ENCODE results near the gene AOX1. TPM values are rescaled to one million over a fixed set of nuclear protein-coding genes. Genes with fewer than 3 reads are reported as not detected.

AOX1 gene
- total RNA-seq, 1 experiment from 2014 or later: 0.45 TPM

DNA sequence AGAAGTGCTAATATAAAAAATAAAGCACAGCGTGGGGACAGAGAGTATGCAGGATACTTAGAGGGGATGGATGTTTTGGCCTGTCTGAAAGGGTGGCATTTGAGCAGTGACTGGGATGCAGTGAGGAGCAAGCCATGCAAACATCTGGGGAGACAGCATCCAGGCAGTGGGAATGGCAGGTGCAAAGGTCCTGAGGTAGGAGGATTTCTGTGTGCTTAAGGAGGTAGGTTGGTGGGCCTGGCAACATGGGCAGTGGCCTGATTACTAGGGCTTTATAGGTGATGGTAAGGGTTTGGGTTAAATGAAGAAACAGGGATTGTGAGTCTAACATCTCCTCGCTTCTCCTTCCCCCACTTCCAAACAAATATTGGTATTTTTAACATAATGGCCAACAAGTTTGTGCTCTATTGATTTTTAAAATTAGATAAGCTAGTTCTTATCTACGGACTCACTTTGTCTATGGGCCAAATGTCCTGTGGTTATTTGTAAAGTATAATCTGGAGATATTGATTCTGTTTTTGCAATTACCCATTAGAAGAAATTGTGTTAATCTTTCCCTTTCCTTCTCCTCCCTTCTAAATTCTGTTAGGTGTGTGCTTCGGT, 2.4 kb downstream of the AOX1 start:
- intact Hi-C loops (cut with micrococcal nuclease; ENCODE audit: unreplicated experiment): no loop called here
- no peak for DNase-seq
- no peaks in the 10 kb centered on the region for H3K9me3 Mint-ChIP-seq (ENCODE audit: low read depth, unreplicated experiment)
- peaks cover 40% of the 10 kb centered on the region for H3K27me3 Mint-ChIP-seq (ENCODE audit: unreplicated experiment)
- peaks cover 16% of the 10 kb centered on the region for H3K36me3 Mint-ChIP-seq (ENCODE audit: insufficient read depth, unreplicated experiment)
- no TSS peak for BruUV-seq (replicated peaks)
- peaks cover 25% of the 10 kb centered on the region for H3K4me1 Mint-ChIP-seq (ENCODE audit: low read depth, unreplicated experiment)
- no peak overlapping the region for H3K27ac Mint-ChIP-seq (ENCODE audit: unreplicated experiment)
- no peak overlapping the region for H3K4me3 Mint-ChIP-seq (ENCODE audit: low read depth, unreplicated experiment)
- CTCF ChIA-PET: no interaction called here
- TF ChIP-seq, protein P1, sequence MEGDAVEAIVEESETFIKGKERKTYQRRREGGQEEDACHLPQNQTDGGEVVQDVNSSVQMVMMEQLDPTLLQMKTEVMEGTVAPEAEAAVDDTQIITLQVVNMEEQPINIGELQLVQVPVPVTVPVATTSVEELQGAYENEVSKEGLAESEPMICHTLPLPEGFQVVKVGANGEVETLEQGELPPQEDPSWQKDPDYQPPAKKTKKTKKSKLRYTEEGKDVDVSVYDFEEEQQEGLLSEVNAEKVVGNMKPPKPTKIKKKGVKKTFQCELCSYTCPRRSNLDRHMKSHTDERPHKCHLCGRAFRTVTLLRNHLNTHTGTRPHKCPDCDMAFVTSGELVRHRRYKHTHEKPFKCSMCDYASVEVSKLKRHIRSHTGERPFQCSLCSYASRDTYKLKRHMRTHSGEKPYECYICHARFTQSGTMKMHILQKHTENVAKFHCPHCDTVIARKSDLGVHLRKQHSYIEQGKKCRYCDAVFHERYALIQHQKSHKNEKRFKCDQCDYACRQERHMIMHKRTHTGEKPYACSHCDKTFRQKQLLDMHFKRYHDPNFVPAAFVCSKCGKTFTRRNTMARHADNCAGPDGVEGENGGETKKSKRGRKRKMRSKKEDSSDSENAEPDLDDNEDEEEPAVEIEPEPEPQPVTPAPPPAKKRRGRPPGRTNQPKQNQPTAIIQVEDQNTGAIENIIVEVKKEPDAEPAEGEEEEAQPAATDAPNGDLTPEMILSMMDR (IDR thresholded peaks at IDR 0.05; ENCODE audit: unreplicated experiment): no peak

DNA sequence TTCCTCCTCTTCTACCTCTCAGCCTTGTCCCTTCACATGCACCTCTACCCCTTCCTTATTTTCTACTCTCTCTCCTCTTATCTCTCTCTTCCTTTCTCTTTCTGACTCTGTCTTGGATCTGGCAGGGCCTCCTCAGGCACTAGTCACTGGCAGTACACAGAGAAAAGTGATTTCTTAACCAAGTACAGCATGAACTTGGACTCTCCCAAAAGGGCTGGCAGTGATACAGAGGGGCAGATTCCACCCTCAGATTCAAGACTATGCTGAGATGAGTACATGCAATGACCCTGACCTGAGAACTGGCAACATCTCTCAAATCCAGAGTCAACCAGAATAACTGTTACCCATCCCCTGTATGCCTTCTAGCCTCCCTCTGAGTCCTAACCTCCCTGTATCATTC, 4.3 kb downstream of the AOX1 start:
- TF ChIP-seq, protein P1 (IDR thresholded peaks at IDR 0.05; ENCODE audit: unreplicated experiment): no peak
- CTCF ChIA-PET: no interaction called here
- no TSS peak for BruUV-seq (replicated peaks)
- Mint-ChIP-seq H3K4me3 (ENCODE audit: low read depth, unreplicated experiment) (no peak overlapping the region), H3K27me3 (ENCODE audit: unreplicated experiment) (peaks cover 49% of the 10 kb centered on the region), H3K27ac (ENCODE audit: unreplicated experiment) (no peak overlapping the region), H3K4me1 (ENCODE audit: low read depth, unreplicated experiment) (peaks cover 34% of the 10 kb centered on the region), H3K36me3 (ENCODE audit: insufficient read depth, unreplicated experiment) (peaks cover 9% of the 10 kb centered on the region), H3K9me3 (ENCODE audit: low read depth, unreplicated experiment) (no peaks in the 10 kb centered on the region)
- intact Hi-C loops (cut with micrococcal nuclease; ENCODE audit: unreplicated experiment): no loop called here
- DNase-seq: no peak

DNA sequence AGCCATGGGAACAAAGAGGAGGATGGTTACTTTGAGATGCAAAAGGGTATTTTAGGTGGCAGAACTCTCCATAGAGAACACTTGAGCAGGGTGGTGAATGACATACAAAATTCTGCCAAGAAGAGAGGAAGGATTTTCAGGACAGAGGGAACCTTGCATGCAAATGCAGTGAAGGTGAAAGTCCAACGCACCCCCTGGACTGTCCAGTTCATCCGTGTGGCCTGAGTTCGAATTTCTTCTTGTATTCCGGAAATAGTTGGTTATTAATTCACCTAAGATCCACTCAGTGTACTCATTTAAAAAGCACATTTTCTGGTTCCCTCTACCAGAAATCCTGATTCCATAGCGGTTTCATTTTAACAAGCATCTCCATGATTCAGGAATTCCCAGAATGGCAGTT, 5.5 kb downstream of the AOX1 start:
- H3K4me1 Mint-ChIP-seq (ENCODE audit: low read depth, unreplicated experiment): peaks cover 40% of the 10 kb centered on the region
- CTCF ChIA-PET: no interaction called here
- H3K27me3 Mint-ChIP-seq (ENCODE audit: unreplicated experiment): peaks cover 49% of the 10 kb centered on the region
- H3K36me3 Mint-ChIP-seq (ENCODE audit: insufficient read depth, unreplicated experiment): peaks cover 2% of the 10 kb centered on the region
- DNase-seq: no peak
- no peak overlapping the region for H3K4me3 Mint-ChIP-seq (ENCODE audit: low read depth, unreplicated experiment)
- H3K27ac Mint-ChIP-seq (ENCODE audit: unreplicated experiment): no peak overlapping the region
- H3K9me3 Mint-ChIP-seq (ENCODE audit: low read depth, unreplicated experiment): no peaks in the 10 kb centered on the region
- TF ChIP-seq, protein P1 (IDR thresholded peaks at IDR 0.05; ENCODE audit: unreplicated experiment): no peak
- intact Hi-C loops (cut with micrococcal nuclease; ENCODE audit: unreplicated experiment): no loop called here
- BruUV-seq (replicated peaks): no TSS peak

DNA sequence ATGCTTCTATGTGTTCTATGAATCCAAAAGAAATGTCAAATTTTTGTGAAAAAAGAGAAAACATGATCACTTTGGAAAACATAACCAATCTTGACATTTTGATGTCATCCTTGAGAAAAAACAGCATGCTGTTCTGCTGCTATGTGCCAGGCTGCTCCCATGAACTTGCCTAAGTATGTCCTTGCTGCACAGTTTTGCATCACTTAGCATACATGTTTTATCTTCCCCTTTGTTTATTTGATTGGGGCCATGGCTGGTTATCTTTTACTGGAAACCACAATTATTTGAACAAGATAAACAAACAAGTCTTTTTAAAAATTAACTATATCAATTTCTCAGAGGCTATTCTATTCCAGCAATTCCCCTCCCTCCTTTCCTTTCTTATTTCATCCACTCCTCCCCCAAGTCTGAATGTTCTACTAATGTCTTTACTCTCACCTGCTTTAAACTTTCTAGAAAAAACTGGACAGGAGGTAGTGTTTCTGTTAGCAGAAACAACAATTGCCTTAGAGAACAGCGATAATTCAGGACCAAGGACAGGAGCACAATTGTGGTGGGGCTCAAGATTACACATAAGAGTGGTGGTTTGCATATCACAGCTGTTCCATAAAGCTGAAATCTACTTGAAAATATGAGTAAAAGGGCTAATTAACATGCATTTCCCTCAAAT, 6.7 kb downstream of the AOX1 start:
- BruUV-seq (replicated peaks): no TSS peak
- H3K27ac Mint-ChIP-seq (ENCODE audit: unreplicated experiment): no peak overlapping the region
- TF ChIP-seq, protein P1 (IDR thresholded peaks at IDR 0.05; ENCODE audit: unreplicated experiment): no peak
- DNase-seq: no peak
- intact Hi-C loops (cut with micrococcal nuclease; ENCODE audit: unreplicated experiment): no loop called here
- H3K36me3 Mint-ChIP-seq (ENCODE audit: insufficient read depth, unreplicated experiment): peaks cover 4% of the 10 kb centered on the region
- H3K4me1 Mint-ChIP-seq (ENCODE audit: low read depth, unreplicated experiment): peaks cover 53% of the 10 kb centered on the region
- H3K4me3 Mint-ChIP-seq (ENCODE audit: low read depth, unreplicated experiment): no peak overlapping the region
- CTCF ChIA-PET: no interaction called here
- H3K27me3 Mint-ChIP-seq (ENCODE audit: unreplicated experiment): peaks cover 49% of the 10 kb centered on the region
- H3K9me3 Mint-ChIP-seq (ENCODE audit: low read depth, unreplicated experiment): no peaks in the 10 kb centered on the region
